Sigmoid colon (tissue), 7 donors: Measurements from ENCODE around the gene UBL4B. TPM values are rescaled to one million over a fixed set of nuclear protein-coding genes. Genes with fewer than 3 reads are reported as not detected.

Experiments used
- DNase-seq: peaks from one replicate; pipeline ENCODE4 v3.0.0-alpha.2; 2019
- H3K27ac ChIP-seq, 4 donors: fragments of 200-600 bp; sonication (generic); one replicate each; pipeline ENCODE4 v1.5.1; 2016 to 2019; ENCODE audit warnings: mild to moderate bottlenecking in 1 of 4
- H3K27me3 ChIP-seq, 3 donors: fragments of 200-600 bp; sonication (generic); one replicate each; pipeline ENCODE4 v1.5.1; 2019; ENCODE audit warnings: mild to moderate bottlenecking in 1 of 3
- H3K36me3 ChIP-seq, 4 donors: fragments of 200-600 bp; sonication (generic); one replicate each; pipeline ENCODE4 v1.5.1; 2016 to 2019
- H3K4me1 ChIP-seq, 4 donors: fragments of 200-600 bp; sonication (generic); one replicate each; pipeline ENCODE4 v1.5.1; 2017 to 2019
- H3K4me3 ChIP-seq, 4 donors: fragments of 200-600 bp; sonication (generic); one replicate each; pipeline ENCODE4 v1.5.1; 2017 to 2019; ENCODE audit warnings: mild to moderate bottlenecking in 2 of 4, moderate library complexity in 1 of 4
- H3K9me3 ChIP-seq, 4 donors: fragments of 200-600 bp in 3 of 4; sonication (generic) in 3 of 4; one replicate each; pipeline versions ENCODE4 v1.5.1 to v1.6.1; 2013 to 2019
- EP300 ChIP-seq, 4 donors: sonication (generic); formaldehyde crosslinking; IDR thresholded peaks; one replicate each; pipeline ENCODE4 v1.6.1; 2017; ENCODE audit warnings: antibody characterized with exemption in 4 of 4
- POLR2A ChIP-seq, 2 donors: fragments of 450-650 bp; IDR thresholded peaks; one replicate each; pipeline ENCODE4 v1.6.1; 2016; ENCODE audit warnings: antibody characterized with exemption in 2 of 2, mild to moderate bottlenecking in 2 of 2, moderate library complexity in 2 of 2
- POLR2AphosphoS5 ChIP-seq, 4 donors: sonication (generic); formaldehyde crosslinking; IDR thresholded peaks; one replicate each; pipeline ENCODE4 v1.6.1; 2017; ENCODE audit warnings: antibody characterized with exemption in 4 of 4
- WGBS, 2 donors: extraction: QIAGEN DNeasy Blood & Tissue Kit; methylation state at CpG; one replicate each; pipeline ENCODE4 v1.1.7; 2013; 5-methylcytosine and 5-hydroxymethylcytosine counted together
- intact Hi-C: fragments of 100-400 bp; cut with DNase I; formaldehyde crosslinking; loops from one replicate; pipeline ENCODE4 v1.15.1; 2023
- polyA plus RNA-seq, 3 donors: library from polyadenylated mRNA; stranded (reverse); fragments of 200-250 nt; gene quantifications; one replicate each; pipeline ENCODE4 v1.2.3, GENCODE V29; 2013
- total RNA-seq, 4 donors: library from RNA; depleted of rRNA; stranded (reverse); fragments of >200 nt; gene quantifications; one replicate each; pipeline ENCODE4 v1.1.0, GENCODE V29; 2016
- TF ChIP-seq, protein P1 (sequence below), 4 experiments: fragments of 450-650 bp in 3 of 4; fragments of 200-600 bp in 1 of 4; IDR thresholded peaks; one replicate each; pipeline ENCODE4 v1.5.1; 2016 to 2019; ENCODE audit warnings: antibody characterized with exemption in 4 of 4, mild to moderate bottlenecking in 3 of 4, moderate library complexity in 2 of 4
- donor health status: healthy with polysubstance abuse.
- donor health status: Bipolar disorder and iron deficiency.
- donor health status: healthy.

UBL4B gene
- total and polyA plus RNA-seq, 7 donors = 0.06 to 0.33 TPM; not detected in 5

DNA sequence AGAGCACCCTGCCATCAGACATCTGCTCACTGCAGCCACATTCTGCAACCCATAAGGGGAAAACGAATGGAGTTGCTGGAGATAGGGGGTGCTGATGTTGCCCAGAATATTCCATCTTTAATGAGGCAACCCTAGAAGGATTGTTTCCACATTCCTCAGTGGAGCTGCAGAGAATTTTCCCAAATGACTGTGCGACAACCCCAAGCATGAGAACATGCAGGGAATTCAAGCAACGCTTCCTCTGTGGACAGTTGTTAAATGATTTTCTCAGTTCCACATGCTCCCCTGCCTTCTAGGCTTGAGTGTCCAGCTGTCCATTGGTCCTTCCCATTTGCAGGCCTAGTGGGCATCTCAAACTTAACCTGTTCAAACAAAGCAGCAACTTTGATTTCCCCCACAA lies 20.5 kb upstream of the UBL4B start:
- 79% methylated on average over 3 of the region's 3 CpGs for WGBS, 2 donors
- TF ChIP-seq EP300 (IDR thresholded peaks at IDR 0.05) (no peak), POLR2A (IDR thresholded peaks at IDR 0.05) (no peak), POLR2AphosphoS5 (IDR thresholded peaks at IDR 0.05) (no peak)
- TF ChIP-seq, protein P1, sequence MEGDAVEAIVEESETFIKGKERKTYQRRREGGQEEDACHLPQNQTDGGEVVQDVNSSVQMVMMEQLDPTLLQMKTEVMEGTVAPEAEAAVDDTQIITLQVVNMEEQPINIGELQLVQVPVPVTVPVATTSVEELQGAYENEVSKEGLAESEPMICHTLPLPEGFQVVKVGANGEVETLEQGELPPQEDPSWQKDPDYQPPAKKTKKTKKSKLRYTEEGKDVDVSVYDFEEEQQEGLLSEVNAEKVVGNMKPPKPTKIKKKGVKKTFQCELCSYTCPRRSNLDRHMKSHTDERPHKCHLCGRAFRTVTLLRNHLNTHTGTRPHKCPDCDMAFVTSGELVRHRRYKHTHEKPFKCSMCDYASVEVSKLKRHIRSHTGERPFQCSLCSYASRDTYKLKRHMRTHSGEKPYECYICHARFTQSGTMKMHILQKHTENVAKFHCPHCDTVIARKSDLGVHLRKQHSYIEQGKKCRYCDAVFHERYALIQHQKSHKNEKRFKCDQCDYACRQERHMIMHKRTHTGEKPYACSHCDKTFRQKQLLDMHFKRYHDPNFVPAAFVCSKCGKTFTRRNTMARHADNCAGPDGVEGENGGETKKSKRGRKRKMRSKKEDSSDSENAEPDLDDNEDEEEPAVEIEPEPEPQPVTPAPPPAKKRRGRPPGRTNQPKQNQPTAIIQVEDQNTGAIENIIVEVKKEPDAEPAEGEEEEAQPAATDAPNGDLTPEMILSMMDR (IDR thresholded peaks at IDR 0.05) = no peak
- H3K4me1 ChIP-seq = no peaks in the 10 kb centered on the region
- H3K4me3 ChIP-seq = no peak overlapping the region
- no peaks in the 10 kb centered on the region for H3K9me3 ChIP-seq
- H3K27me3 ChIP-seq = peaks cover 0 to 1% (median 0%) of the 10 kb centered on the region in 3 donors
- intact Hi-C loops = no loop called here
- no peak for DNase-seq
- no peaks in the 10 kb centered on the region for H3K36me3 ChIP-seq
- no peak overlapping the region for H3K27ac ChIP-seq

GRCh38 chr1:110092991-110093390 lies 19.3 kb upstream of the UBL4B start:
- 86 to 90% methylated on average over 2 of the region's 2 CpGs for WGBS, 2 donors
- DNase-seq = no peak
- H3K27me3 ChIP-seq = peaks cover 0 to 3% (median 0%) of the 10 kb centered on the region in 3 donors

GRCh38 chr1:110094931-110095654 lies 17.1 kb upstream of the UBL4B start:
- Histone ChIP-seq H3K27me3 (peaks cover 0 to 4% (median 3%) of the 10 kb centered on the region in 3 donors), H3K27ac (no peak overlapping the region), H3K4me3 (no peak overlapping the region), H3K9me3 (no peaks in the 10 kb centered on the region), H3K36me3 (no peaks in the 10 kb centered on the region), H3K4me1 (no peaks in the 10 kb centered on the region)
- no peak for DNase-seq
- intact Hi-C loops = no loop called here
- 54 to 64% methylated on average over 7 of the region's 7 CpGs for WGBS, 2 donors
- TF ChIP-seq, protein P1 (IDR thresholded peaks at IDR 0.05) = no peak
- no peak for TF ChIP-seq EP300 (IDR thresholded peaks at IDR 0.05)
- TF ChIP-seq POLR2A (IDR thresholded peaks at IDR 0.05) = no peak
- no peak for TF ChIP-seq POLR2AphosphoS5 (IDR thresholded peaks at IDR 0.05)

More at GRCh38 chr1:110092991-110093390, 19.3 kb upstream of the UBL4B start:
- H3K4me3 ChIP-seq = no peak overlapping the region
- no peaks in the 10 kb centered on the region for H3K4me1 ChIP-seq
- intact Hi-C loops = no loop called here
- no peak overlapping the region for H3K27ac ChIP-seq
- no peaks in the 10 kb centered on the region for H3K36me3 ChIP-seq
- TF ChIP-seq POLR2A (IDR thresholded peaks at IDR 0.05) (no peak), EP300 (IDR thresholded peaks at IDR 0.05) (no peak), POLR2AphosphoS5 (IDR thresholded peaks at IDR 0.05) (no peak)
- TF ChIP-seq, protein P1 (IDR thresholded peaks at IDR 0.05) = no peak
- no peaks in the 10 kb centered on the region for H3K9me3 ChIP-seq

- Histone ChIP-seq H3K4me1 (no peaks in the 10 kb centered on the region), H3K27me3 (peaks cover 0 to 4% (median 3%) of the 10 kb centered on the region in 3 donors), H3K27ac (no peak overlapping the region), H3K9me3 (no peaks in the 10 kb centered on the region), H3K36me3 (no peaks in the 10 kb centered on the region), H3K4me3 (no peak overlapping the region)
- TF ChIP-seq, protein P1 (IDR thresholded peaks at IDR 0.05) = no peak
- TF ChIP-seq EP300 (IDR thresholded peaks at IDR 0.05) = no peak
- TF ChIP-seq POLR2AphosphoS5 (IDR thresholded peaks at IDR 0.05) = no peak
- no peak for TF ChIP-seq POLR2A (IDR thresholded peaks at IDR 0.05)
- intact Hi-C loops = no loop called here
- DNase-seq = no peak
- WGBS, 2 donors = 82 to 84% methylated on average over 11 of the region's 11 CpGs
Observed at GRCh38 chr1:110097507-110098221, 14.6 kb upstream of the UBL4B start.
